ENCODE results near the gene LHPP.
A peak's percentile ranks its signal among the peaks of the same experiment; 100 is the strongest.

The LHPP gene

GRCh38 chr10:124646483-124647352 lies 185.1 kb downstream of the LHPP start:
- peak overlapping the region; percentile 29 for H2BK15ac ChIP-seq (ENCODE audit: low read depth, poor library complexity, severe bottlenecking)
- H3K4me2 ChIP-seq (ENCODE audit: low read length, poor library complexity, severe bottlenecking), result no peak overlapping the region
- WGBS, result 94% methylated on average over 19 of the region's 19 CpGs
- H2BK5ac ChIP-seq (ENCODE audit: low read depth, low read length, poor library complexity, severe bottlenecking), result no peak overlapping the region
- no peak overlapping the region for H2AK5ac ChIP-seq (ENCODE audit: low read length, severe bottlenecking)
- H3K79me1 ChIP-seq (replicated peaks; ENCODE audit: low read length, poor library complexity, severe bottlenecking), result peaks cover 61% of the 10 kb centered on the region
- H2BK120ac ChIP-seq (ENCODE audit: low read depth, low read length), result no peak overlapping the region
- peaks cover 3 to 14% of the 10 kb centered on the region in 2 experiments for H3K36me3 ChIP-seq (ENCODE audit: control insufficient read depth in 1 of 2, insufficient read depth in 2 of 2, low read depth in 1 of 2, low read length in 2 of 2)
- H3K27me3 ChIP-seq (ENCODE audit: control insufficient read depth in 1 of 2, insufficient read depth in 1 of 2, low read length in 2 of 2), result no peaks in the 10 kb centered on the region
- peak overlapping the region; percentile 69 for H3K9ac ChIP-seq (ENCODE audit: low read length)
- DNase-seq, result peak; percentile 80
- no peaks in the 10 kb centered on the region for H3K9me3 ChIP-seq (ENCODE audit: control insufficient read depth, low read length)
- no peak overlapping the region for H2AFZ ChIP-seq (ENCODE audit: low read depth, low read length)
- peak overlapping the region; percentile 31 to 50 for H2BK12ac ChIP-seq (ENCODE audit: low read length in 2 of 2)
- no peak overlapping the region for H3K23ac ChIP-seq (ENCODE audit: low read length in 2 of 2)
- H4K91ac ChIP-seq (ENCODE audit: low read length), result peak overlapping the region; percentile 35
- peak overlapping the region in 1 of 2 experiments; percentile 68 for H3K14ac ChIP-seq (ENCODE audit: low read length in 2 of 2)
- H3K4me3 ChIP-seq (ENCODE audit: insufficient read depth in 1 of 2, low read depth in 1 of 2, low read length in 2 of 2), result peak overlapping the region in 1 of 2 experiments; percentile 58
- H3K27ac ChIP-seq (ENCODE audit: low read length, poor library complexity, severe bottlenecking), result no peak overlapping the region
- peak overlapping the region; percentile 59 to 97 for H3K18ac ChIP-seq (ENCODE audit: low read depth in 1 of 2, low read length in 2 of 2)
- H3K4me1 ChIP-seq (ENCODE audit: control insufficient read depth, insufficient read depth, low read depth, low read length), result peaks cover 45% of the 10 kb centered on the region
- peak overlapping the region; percentile 60 to 75 for H3K4ac ChIP-seq (ENCODE audit: low read depth in 1 of 2, low read length in 2 of 2)
- peak overlapping the region; percentile 33 for H4K8ac ChIP-seq (ENCODE audit: low read length)

GRCh38 chr10:124647421-124648130 lies 186.0 kb downstream of the LHPP start:
- WGBS, result 81% methylated on average over 8 of the region's 9 CpGs
- peak; percentile 45 for DNase-seq

GRCh38 chr10:124648131-124648475 lies 186.5 kb downstream of the LHPP start:
- no peak for DNase-seq
- Histone ChIP-seq H3K4me2 (ENCODE audit: low read length, poor library complexity, severe bottlenecking) (no peak overlapping the region), H3K4me1 (ENCODE audit: control insufficient read depth, insufficient read depth, low read depth, low read length) (peaks cover 45% of the 10 kb centered on the region), H3K9ac (ENCODE audit: low read length) (no peak overlapping the region), H3K4ac (ENCODE audit: low read depth in 1 of 2, low read length in 2 of 2) (peak overlapping the region; percentile 75 to 86), H3K23ac (ENCODE audit: low read length in 2 of 2) (peak overlapping the region in 1 of 2 experiments; percentile 92), H3K36me3 (ENCODE audit: control insufficient read depth in 1 of 2, insufficient read depth in 2 of 2, low read depth in 1 of 2, low read length in 2 of 2) (peaks cover 0 to 10% of the 10 kb centered on the region in 2 experiments), H2AK5ac (ENCODE audit: low read length, severe bottlenecking) (no peak overlapping the region), H3K4me3 (ENCODE audit: insufficient read depth in 1 of 2, low read depth in 1 of 2, low read length in 2 of 2) (no peak overlapping the region), H4K8ac (ENCODE audit: low read length) (peak overlapping the region; percentile 82), H2BK12ac (ENCODE audit: low read length in 2 of 2) (peak overlapping the region in 1 of 2 experiments; percentile 99), H3K27me3 (ENCODE audit: control insufficient read depth in 1 of 2, insufficient read depth in 1 of 2, low read length in 2 of 2) (no peaks in the 10 kb centered on the region), H3K18ac (ENCODE audit: low read depth in 1 of 2, low read length in 2 of 2) (peak overlapping the region; percentile 65 to 97), H2BK15ac (ENCODE audit: low read depth, poor library complexity, severe bottlenecking) (no peak overlapping the region), H2AFZ (ENCODE audit: low read depth, low read length) (no peak overlapping the region), H3K79me1 (replicated peaks; ENCODE audit: low read length, poor library complexity, severe bottlenecking) (peaks cover 67% of the 10 kb centered on the region), H2BK120ac (ENCODE audit: low read depth, low read length) (peak overlapping the region; percentile 22), H3K27ac (ENCODE audit: low read length, poor library complexity, severe bottlenecking) (no peak overlapping the region), H4K91ac (ENCODE audit: low read length) (peak overlapping the region; percentile 83), H3K14ac (ENCODE audit: low read length in 2 of 2) (peak overlapping the region in 1 of 2 experiments; percentile 93), H2BK5ac (ENCODE audit: low read depth, low read length, poor library complexity, severe bottlenecking) (no peak overlapping the region), H3K9me3 (ENCODE audit: control insufficient read depth, low read length) (no peaks in the 10 kb centered on the region)
- WGBS, result 100% methylated on average over 4 of the region's 7 CpGs

More at GRCh38 chr10:124647421-124648130, 186.0 kb downstream of the LHPP start:
- Histone ChIP-seq H3K9ac (ENCODE audit: low read length) (no peak overlapping the region), H3K4ac (ENCODE audit: low read depth in 1 of 2, low read length in 2 of 2) (peak overlapping the region; percentile 75 to 89), H3K23ac (ENCODE audit: low read length in 2 of 2) (peak overlapping the region in 1 of 2 experiments; percentile 36), H3K27ac (ENCODE audit: low read length, poor library complexity, severe bottlenecking) (no peak overlapping the region), H4K8ac (ENCODE audit: low read length) (peak overlapping the region; percentile 82), H3K36me3 (ENCODE audit: control insufficient read depth in 1 of 2, insufficient read depth in 2 of 2, low read depth in 1 of 2, low read length in 2 of 2) (peaks cover 0 to 10% of the 10 kb centered on the region in 2 experiments), H2BK5ac (ENCODE audit: low read depth, low read length, poor library complexity, severe bottlenecking) (no peak overlapping the region), H2BK15ac (ENCODE audit: low read depth, poor library complexity, severe bottlenecking) (peak overlapping the region; percentile 29), H3K79me1 (replicated peaks; ENCODE audit: low read length, poor library complexity, severe bottlenecking) (peaks cover 67% of the 10 kb centered on the region), H3K4me2 (ENCODE audit: low read length, poor library complexity, severe bottlenecking) (no peak overlapping the region), H2BK12ac (ENCODE audit: low read length in 2 of 2) (peak overlapping the region; percentile 76 to 99), H2AK5ac (ENCODE audit: low read length, severe bottlenecking) (peak overlapping the region; percentile 24), H3K18ac (ENCODE audit: low read depth in 1 of 2, low read length in 2 of 2) (peak overlapping the region; percentile 65 to 97), H2BK120ac (ENCODE audit: low read depth, low read length) (peak overlapping the region; percentile 22), H3K27me3 (ENCODE audit: control insufficient read depth in 1 of 2, insufficient read depth in 1 of 2, low read length in 2 of 2) (no peaks in the 10 kb centered on the region), H3K4me3 (ENCODE audit: insufficient read depth in 1 of 2, low read depth in 1 of 2, low read length in 2 of 2) (no peak overlapping the region), H3K14ac (ENCODE audit: low read length in 2 of 2) (peak overlapping the region in 1 of 2 experiments; percentile 98), H3K9me3 (ENCODE audit: control insufficient read depth, low read length) (no peaks in the 10 kb centered on the region), H3K4me1 (ENCODE audit: control insufficient read depth, insufficient read depth, low read depth, low read length) (peaks cover 45% of the 10 kb centered on the region), H2AFZ (ENCODE audit: low read depth, low read length) (no peak overlapping the region), H4K91ac (ENCODE audit: low read length) (peak overlapping the region; percentile 91)

GRCh38 chr10:124648738-124649137 lies 187.1 kb downstream of the LHPP start:
- Histone ChIP-seq H3K9ac (ENCODE audit: low read length) (peak overlapping the region; percentile 49), H3K23ac (ENCODE audit: low read length in 2 of 2) (no peak overlapping the region), H4K91ac (ENCODE audit: low read length) (no peak overlapping the region), H3K4me1 (ENCODE audit: control insufficient read depth, insufficient read depth, low read depth, low read length) (peaks cover 45% of the 10 kb centered on the region), H3K4ac (ENCODE audit: low read depth in 1 of 2, low read length in 2 of 2) (peak overlapping the region in 1 of 2 experiments; percentile 75), H3K9me3 (ENCODE audit: control insufficient read depth, low read length) (no peaks in the 10 kb centered on the region), H2AK5ac (ENCODE audit: low read length, severe bottlenecking) (no peak overlapping the region), H3K27ac (ENCODE audit: low read length, poor library complexity, severe bottlenecking) (peak overlapping the region; percentile 31), H4K8ac (ENCODE audit: low read length) (no peak overlapping the region), H3K36me3 (ENCODE audit: control insufficient read depth in 1 of 2, insufficient read depth in 2 of 2, low read depth in 1 of 2, low read length in 2 of 2) (peaks cover 0 to 13% of the 10 kb centered on the region in 2 experiments), H2BK5ac (ENCODE audit: low read depth, low read length, poor library complexity, severe bottlenecking) (no peak overlapping the region), H3K27me3 (ENCODE audit: control insufficient read depth in 1 of 2, insufficient read depth in 1 of 2, low read length in 2 of 2) (no peaks in the 10 kb centered on the region), H3K14ac (ENCODE audit: low read length in 2 of 2) (no peak overlapping the region), H2AFZ (ENCODE audit: low read depth, low read length) (no peak overlapping the region), H3K79me1 (replicated peaks; ENCODE audit: low read length, poor library complexity, severe bottlenecking) (peaks cover 65% of the 10 kb centered on the region), H2BK12ac (ENCODE audit: low read length in 2 of 2) (no peak overlapping the region), H3K4me2 (ENCODE audit: low read length, poor library complexity, severe bottlenecking) (no peak overlapping the region), H2BK120ac (ENCODE audit: low read depth, low read length) (no peak overlapping the region), H3K18ac (ENCODE audit: low read depth in 1 of 2, low read length in 2 of 2) (peak overlapping the region; percentile 65 to 97), H2BK15ac (ENCODE audit: low read depth, poor library complexity, severe bottlenecking) (no peak overlapping the region), H3K4me3 (ENCODE audit: insufficient read depth in 1 of 2, low read depth in 1 of 2, low read length in 2 of 2) (no peak overlapping the region)
- peak; percentile 94 for DNase-seq
- WGBS, result 64% methylated on average over 9 of the region's 9 CpGs
